Activated CD4-positive, alpha-beta T cell treated with anti-CD3 and anti-CD28 coated beads, Interleukin-2, amount 10 ng/mL, durations not matched to agents 7 days and 5 days (primary cell): ENCODE results near the gene ANXA1. TPM values are rescaled to one million over a fixed set of nuclear protein-coding genes. Genes with fewer than 3 reads are reported as not detected.

Experiments used
- CTCF ChIA-PET: fragments of 350-600 bp; sonication (Branson Sonifier 250); formaldehyde crosslinking; loops from one replicate; lab custom pipeline; 2021; ENCODE audit warnings: antibody characterized with exemption; lab: Charles Lee
- POLR2A ChIA-PET: fragments of 350-600 bp; sonication (Branson Sonifier 250); formaldehyde crosslinking; loops from one replicate; lab custom pipeline; 2021; ENCODE audit warnings: antibody characterized with exemption; lab: Charles Lee
- DNase-seq: peaks from one replicate; pipeline ENCODE4 v3.0.0-alpha.2; 2020
- H3K27ac Mint-ChIP-seq: one replicate; pipeline ENCODE4 v1.8.0; 2021; ENCODE audit warnings: mild to moderate bottlenecking, moderate library complexity, mixed read lengths
- H3K27me3 Mint-ChIP-seq: one replicate; pipeline ENCODE4 v1.8.0; 2021; ENCODE audit warnings: mixed read lengths
- H3K36me3 Mint-ChIP-seq: one replicate; pipeline ENCODE4 v1.8.0; 2021; ENCODE audit warnings: low read depth, mixed read lengths
- H3K4me1 Mint-ChIP-seq: one replicate; pipeline ENCODE4 v1.8.0; 2021; ENCODE audit warnings: mixed read lengths
- H3K4me3 Mint-ChIP-seq: one replicate; pipeline ENCODE4 v1.8.0; 2021; ENCODE audit warnings: mild to moderate bottlenecking, moderate library complexity, mixed read lengths
- H3K9me3 Mint-ChIP-seq: one replicate; pipeline ENCODE4 v1.8.0; 2021; ENCODE audit warnings: mixed read lengths
- total RNA-seq, 2 experiments: library from RNA; stranded (reverse); gene quantifications; one replicate each; pipeline ENCODE4 v1.2.3, GENCODE V29; 2021

ANXA1 gene
- total RNA-seq, 2 experiments from 2014 or later, result 106 to 116 TPM

- Mint-ChIP-seq H3K27ac (no peak overlapping the region), H3K9me3 (no peaks in the 10 kb centered on the region), H3K36me3 (no peaks in the 10 kb centered on the region), H3K4me1 (no peaks in the 10 kb centered on the region), H3K27me3 (peaks cover 9% of the 10 kb centered on the region), H3K4me3 (no peak overlapping the region)
- CTCF ChIA-PET, result no interaction called here
- DNase-seq, result no peak
- POLR2A ChIA-PET, result no interaction called here
Observed at GRCh38 chr9:73202980-73203379, 51.3 kb downstream of the ANXA1 start.

GRCh38 chr9:73204936-73205335 is 53.3 kb downstream of the ANXA1 start:
- no peaks in the 10 kb centered on the region for H3K36me3 Mint-ChIP-seq
- H3K27me3 Mint-ChIP-seq, result peaks cover 9% of the 10 kb centered on the region
- H3K9me3 Mint-ChIP-seq, result no peaks in the 10 kb centered on the region
- no peak for DNase-seq
- ChIA-PET CTCF (no interaction called here), POLR2A (no interaction called here)
- H3K4me1 Mint-ChIP-seq, result no peaks in the 10 kb centered on the region
- H3K4me3 Mint-ChIP-seq, result no peak overlapping the region
- no peak overlapping the region for H3K27ac Mint-ChIP-seq

- Mint-ChIP-seq H3K36me3 (no peaks in the 10 kb centered on the region), H3K27ac (no peak overlapping the region), H3K27me3 (peaks cover 6% of the 10 kb centered on the region), H3K9me3 (no peaks in the 10 kb centered on the region), H3K4me3 (no peak overlapping the region), H3K4me1 (no peaks in the 10 kb centered on the region)
- CTCF ChIA-PET, result no interaction called here
- DNase-seq, result no peak
- POLR2A ChIA-PET, result no interaction called here
Observed at GRCh38 chr9:73206851-73207250, 55.2 kb downstream of the ANXA1 start.

- peaks cover 8% of the 10 kb centered on the region for H3K27me3 Mint-ChIP-seq
- CTCF ChIA-PET, result no interaction called here
- H3K4me1 Mint-ChIP-seq, result no peaks in the 10 kb centered on the region
- no peak overlapping the region for H3K4me3 Mint-ChIP-seq
- no peak overlapping the region for H3K27ac Mint-ChIP-seq
- no peaks in the 10 kb centered on the region for H3K9me3 Mint-ChIP-seq
- POLR2A ChIA-PET, result no interaction called here
- H3K36me3 Mint-ChIP-seq, result no peaks in the 10 kb centered on the region
- DNase-seq, result no peak
Observed at GRCh38 chr9:73210886-73211666, 59.4 kb downstream of the ANXA1 start.

GRCh38 chr9:73213300-73213699 is 61.6 kb downstream of the ANXA1 start:
- H3K27ac Mint-ChIP-seq, result no peak overlapping the region
- peaks cover 12% of the 10 kb centered on the region for H3K27me3 Mint-ChIP-seq
- POLR2A ChIA-PET, result no interaction called here
- no peaks in the 10 kb centered on the region for H3K9me3 Mint-ChIP-seq
- CTCF ChIA-PET, result no interaction called here
- no peaks in the 10 kb centered on the region for H3K4me1 Mint-ChIP-seq
- no peaks in the 10 kb centered on the region for H3K36me3 Mint-ChIP-seq
- DNase-seq, result no peak
- H3K4me3 Mint-ChIP-seq, result no peak overlapping the region

GRCh38 chr9:73215249-73215648 is 63.6 kb downstream of the ANXA1 start:
- no peak overlapping the region for H3K4me3 Mint-ChIP-seq
- H3K27me3 Mint-ChIP-seq, result peaks cover 8% of the 10 kb centered on the region
- no peaks in the 10 kb centered on the region for H3K36me3 Mint-ChIP-seq
- DNase-seq, result no peak
- POLR2A ChIA-PET, result no interaction called here
- H3K4me1 Mint-ChIP-seq, result no peaks in the 10 kb centered on the region
- H3K9me3 Mint-ChIP-seq, result no peaks in the 10 kb centered on the region
- CTCF ChIA-PET, result interaction anchor here (0.8 kb wide), 1 partner anchor 9 kb away, joined by 3 read pairs; no protein-coding TSS in a partner anchor
- H3K27ac Mint-ChIP-seq, result no peak overlapping the region

GRCh38 chr9:73216100-73216499 is 64.4 kb downstream of the ANXA1 start:
- H3K36me3 Mint-ChIP-seq, result no peaks in the 10 kb centered on the region
- ChIA-PET POLR2A (no interaction called here), CTCF (interaction anchor here (1.2 kb wide), 1 partner anchor 38 kb away, joined by 3 read pairs; no protein-coding TSS in a partner anchor)
- H3K4me1 Mint-ChIP-seq, result no peaks in the 10 kb centered on the region
- no peak overlapping the region for H3K27ac Mint-ChIP-seq
- DNase-seq, result no peak
- no peaks in the 10 kb centered on the region for H3K9me3 Mint-ChIP-seq
- peaks cover 8% of the 10 kb centered on the region for H3K27me3 Mint-ChIP-seq
- H3K4me3 Mint-ChIP-seq, result no peak overlapping the region

Other genes starting within 250 kb of the ANXA1 start
- gene ALDH1A1, start 198.8 kb upstream of the ANXA1 start, total RNA-seq, result not detected